ENCODE results near the gene RPS19.

GRCh38 chr19:41847351-41848105 lies 12.5 kb upstream of the RPS19 start:
- TF ChIP-seq CTCF (IDR thresholded peaks at IDR 0.05; ENCODE audit: low read depth, low read length, poor library complexity, severe bottlenecking): no peak
- no peak for TF ChIP-seq EZH2phosphoT487 (IDR thresholded peaks at IDR 0.05; ENCODE audit: borderline replicate concordance, low read length)

Measured in DOHH2 (cell line).